NT2/D1 (cell line): Measurements from ENCODE around the gene SPTLC1.

Experiments used
- SUZ12 ChIP-seq: IDR thresholded peaks from 2 replicates; pipeline ENCODE4 v1.6.1; 2011; ENCODE audit not compliant: insufficient read length, insufficient read depth; ENCODE audit errors: extremely low read depth
- ZNF274 ChIP-seq: IDR thresholded peaks from 2 replicates; pipeline ENCODE4 v1.6.1; 2011; ENCODE audit warnings: mild to moderate bottlenecking, low read depth, low read length

DNA sequence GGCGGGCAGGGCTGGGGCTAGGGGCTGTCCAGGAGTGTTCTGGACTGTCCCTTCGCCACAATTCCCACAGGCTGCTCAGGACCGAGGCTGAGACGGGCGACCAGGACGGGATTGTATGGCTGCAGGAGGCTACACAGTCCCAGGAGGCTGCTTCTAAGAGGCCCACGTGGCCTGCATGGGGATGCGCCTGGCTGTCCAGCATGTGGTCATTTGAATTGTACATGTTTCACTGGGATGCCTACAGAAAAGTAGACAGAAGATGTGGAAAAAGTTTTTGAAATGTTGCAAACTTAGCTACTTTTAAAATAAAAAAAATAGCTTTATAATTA lies 32.6 kb upstream of the SPTLC1 start:
- no peak for TF ChIP-seq ZNF274
- TF ChIP-seq SUZ12 = no peak
